ENCODE measurements around the gene COL6A3. TPM values are rescaled to one million over a fixed set of nuclear protein-coding genes. Genes with fewer than 3 reads are reported as not detected.

COL6A3 gene
- total and polyA plus RNA-seq, 2 donors (not counting 1 experiment from before 2014, with no cell fraction given), result 0.01 to 0.10 TPM

GRCh38 chr2:237426517-237426916, 12.6 kb upstream of the COL6A3 start:
- Mint-ChIP-seq H3K4me3 (no peak overlapping the region), H3K27ac (no peak overlapping the region), H3K4me1 (no peaks in the 10 kb centered on the region), H3K27me3 (peaks cover 20% of the 10 kb centered on the region), H3K9me3 (ENCODE audit: insufficient read depth) (no peaks in the 10 kb centered on the region)
- ATAC-seq (ENCODE audit: low read depth) (no peak), DNase-seq (no peak)
- no peak overlapping the region for H3K9ac ChIP-seq (ENCODE audit: low read length)
- POLR2A ChIA-PET, result no interaction called here
- intact Hi-C loops (cut with micrococcal nuclease), result no loop called here
- H3K79me2 ChIP-seq (ENCODE audit: control insufficient read depth, insufficient read depth, low read length), result no peaks in the 10 kb centered on the region
- no peak overlapping the region for H2AFZ ChIP-seq (ENCODE audit: insufficient read depth, low read depth, low read length, poor library complexity, severe bottlenecking)
- TF ChIP-seq CTCF (IDR thresholded peaks at IDR 0.05) (no peak), EZH2 (IDR thresholded peaks at IDR 0.05; ENCODE audit: borderline replicate concordance, insufficient read depth, low read depth, low read length, poor library complexity, severe bottlenecking) (no peak)
- H3K36me3 ChIP-seq (replicated peaks in 1 of 2; ENCODE audit: control extremely low read depth in 1 of 2, control insufficient read depth in 1 of 2, extremely low read depth in 1 of 2, insufficient read depth in 2 of 2, low read length in 1 of 2), result no peaks in the 10 kb centered on the region
- no peaks in the 10 kb centered on the region for H4K20me1 ChIP-seq (ENCODE audit: control insufficient read depth, insufficient read depth, low read length, poor library complexity, severe bottlenecking)
- H3K27ac ChIP-seq (ENCODE audit: low read length in 2 of 2), result no peak overlapping the region
- H3K4me1 ChIP-seq (ENCODE audit: control insufficient read depth in 2 of 2, insufficient read depth in 2 of 2, low read length in 2 of 2), result peaks cover 0 to 4% of the 10 kb centered on the region in 2 donors
- peaks cover 0 to under 1% (median 0%) of the 10 kb centered on the region in 3 donors for H3K9me3 ChIP-seq (ENCODE audit: control extremely low read depth in 1 of 3, control insufficient read depth in 2 of 3, insufficient read depth in 1 of 3, low read length in 2 of 3)
- WGBS (ENCODE audit: insufficient coverage), result 100% methylated on average over 1 of the region's 1 CpG
- CTCF ChIA-PET, result no interaction called here
- peaks cover 0 to 13% (median 3%) of the 10 kb centered on the region in 4 experiments for H3K27me3 ChIP-seq (replicated peaks in 1 of 4; ENCODE audit: control extremely low read depth in 1 of 4, control insufficient read depth in 3 of 4, insufficient read depth in 4 of 4, low read length in 3 of 4)
- H3K4me3 ChIP-seq (ENCODE audit: control extremely low read depth in 1 of 5, extremely low read depth in 1 of 5, insufficient read depth in 1 of 5, low read depth in 2 of 5, low read length in 4 of 5), result no peak overlapping the region
- no peak overlapping the region for H3K4me2 ChIP-seq (replicated peaks; ENCODE audit: low read depth, low read length, poor library complexity, severe bottlenecking)

GRCh38 chr2:237425320-237425719, 11.4 kb upstream of the COL6A3 start:
- Histone ChIP-seq H3K4me3 (ENCODE audit: control extremely low read depth in 1 of 5, extremely low read depth in 1 of 5, insufficient read depth in 1 of 5, low read depth in 2 of 5, low read length in 4 of 5) (no peak overlapping the region), H3K9ac (ENCODE audit: low read length) (no peak overlapping the region), H4K20me1 (ENCODE audit: control insufficient read depth, insufficient read depth, low read length, poor library complexity, severe bottlenecking) (no peaks in the 10 kb centered on the region), H2AFZ (ENCODE audit: insufficient read depth, low read depth, low read length, poor library complexity, severe bottlenecking) (no peak overlapping the region), H3K27me3 (replicated peaks in 1 of 4; ENCODE audit: control extremely low read depth in 1 of 4, control insufficient read depth in 3 of 4, insufficient read depth in 4 of 4, low read length in 3 of 4) (peaks cover 0 to 16% (median 6%) of the 10 kb centered on the region in 4 experiments), H3K79me2 (ENCODE audit: control insufficient read depth, insufficient read depth, low read length) (no peaks in the 10 kb centered on the region), H3K4me1 (ENCODE audit: control insufficient read depth in 2 of 2, insufficient read depth in 2 of 2, low read length in 2 of 2) (peaks cover 0 to 7% of the 10 kb centered on the region in 2 donors), H3K4me2 (replicated peaks; ENCODE audit: low read depth, low read length, poor library complexity, severe bottlenecking) (no peak overlapping the region), H3K36me3 (replicated peaks in 1 of 2; ENCODE audit: control extremely low read depth in 1 of 2, control insufficient read depth in 1 of 2, extremely low read depth in 1 of 2, insufficient read depth in 2 of 2, low read length in 1 of 2) (no peaks in the 10 kb centered on the region), H3K9me3 (ENCODE audit: control extremely low read depth in 1 of 3, control insufficient read depth in 2 of 3, insufficient read depth in 1 of 3, low read length in 2 of 3) (peaks cover 0 to 2% (median 0%) of the 10 kb centered on the region in 3 donors), H3K27ac (ENCODE audit: low read length in 2 of 2) (no peak overlapping the region)
- TF ChIP-seq CTCF (IDR thresholded peaks at IDR 0.05) (no peak), EZH2 (IDR thresholded peaks at IDR 0.05; ENCODE audit: borderline replicate concordance, insufficient read depth, low read depth, low read length, poor library complexity, severe bottlenecking) (no peak)
- no CpG with 5 or more reads among the region's 3 CpGs for WGBS (ENCODE audit: insufficient coverage)
- DNase-seq (no peak), ATAC-seq (ENCODE audit: low read depth) (no peak)
- H3K27ac Mint-ChIP-seq, result no peak overlapping the region
- H3K4me1 Mint-ChIP-seq, result peaks cover 2% of the 10 kb centered on the region
- peaks cover 24% of the 10 kb centered on the region for H3K27me3 Mint-ChIP-seq
- no peaks in the 10 kb centered on the region for H3K9me3 Mint-ChIP-seq (ENCODE audit: insufficient read depth)
- no peak overlapping the region for H3K4me3 Mint-ChIP-seq
- intact Hi-C loops (cut with micrococcal nuclease), result no loop called here
- CTCF ChIA-PET, result no interaction called here
- POLR2A ChIA-PET, result no interaction called here
